Dedifferentiated amniotic fluid mesenchymal stem cell (primary cell): Measurements from ENCODE around the gene NKAIN2.
"Not testable (repeated sequence)": the region's sequence is repeated elsewhere in the genome, so short reads cannot be mapped to it uniquely, and the experiment has no call there.

ENCODE experiments used
- DNase-seq: peaks from one replicate; pipeline ENCODE4 v3.0.0-alpha.2; 2016; ENCODE audit errors: extremely low spot score

NKAIN2 gene

GRCh38 chr6:124433387-124434160, 629.9 kb downstream of the NKAIN2 start:
- no peak for DNase-seq

- peak; percentile 14 for DNase-seq
These were observed 630.8 kb downstream of the NKAIN2 start for GRCh38 chr6:124434421-124434820.

GRCh38 chr6:124436803-124437202, 633.1 kb downstream of the NKAIN2 start:
- no peak for DNase-seq

- no peak for DNase-seq
These were observed 634.9 kb downstream of the NKAIN2 start for GRCh38 chr6:124438546-124439065.

GRCh38 chr6:124441450-124441849, 637.8 kb downstream of the NKAIN2 start:
- DNase-seq = no peak

GRCh38 chr6:124443541-124443940, 639.9 kb downstream of the NKAIN2 start:
- DNase-seq = no peak

GRCh38 chr6:124445581-124445980, 641.9 kb downstream of the NKAIN2 start:
- no peak for DNase-seq

GRCh38 chr6:124446961-124447360, 643.3 kb downstream of the NKAIN2 start:
- no peak for DNase-seq

GRCh38 chr6:124459268-124459667, 655.6 kb downstream of the NKAIN2 start:
- no peak for DNase-seq

- DNase-seq = no peak
These were observed 659.1 kb downstream of the NKAIN2 start for GRCh38 chr6:124462750-124463149.

- no peak for DNase-seq
These were observed 659.6 kb downstream of the NKAIN2 start for GRCh38 chr6:124463271-124463670.

- DNase-seq = not testable (repeated sequence)
These were observed 660.9 kb downstream of the NKAIN2 start for GRCh38 chr6:124464600-124464999.

GRCh38 chr6:124466949-124467348, 663.3 kb downstream of the NKAIN2 start:
- DNase-seq = no peak

- DNase-seq = no peak
These were observed 663.7 kb downstream of the NKAIN2 start for GRCh38 chr6:124467366-124467765.

- no peak for DNase-seq
These were observed 667.1 kb downstream of the NKAIN2 start for GRCh38 chr6:124470803-124471202.

- no peak for DNase-seq
These were observed 671.5 kb downstream of the NKAIN2 start for GRCh38 chr6:124475176-124475575.

GRCh38 chr6:124478906-124479305, 675.2 kb downstream of the NKAIN2 start:
- DNase-seq = no peak

GRCh38 chr6:124479991-124480430, 676.3 kb downstream of the NKAIN2 start:
- DNase-seq = no peak

GRCh38 chr6:124482071-124482491, 678.4 kb downstream of the NKAIN2 start:
- DNase-seq = no peak

GRCh38 chr6:124487623-124488431, 684.2 kb downstream of the NKAIN2 start:
- DNase-seq = no peak

- no peak for DNase-seq
These were observed 686.5 kb downstream of the NKAIN2 start for GRCh38 chr6:124490122-124490521.

GRCh38 chr6:124493259-124493658, 689.6 kb downstream of the NKAIN2 start:
- DNase-seq = no peak
